ENCODE measurements around the gene LRMDA. TPM values are rescaled to one million over a fixed set of nuclear protein-coding genes. Genes with fewer than 3 reads are reported as not detected.
A peak's percentile ranks its signal among the peaks of the same experiment; 100 is the strongest.
"Not testable (repeated sequence)": the region's sequence is repeated elsewhere in the genome, so short reads cannot be mapped to it uniquely, and the experiment has no call there.

Gene LRMDA
- total and polyA plus RNA-seq, 2 donors from 2014 or later: 23.2 to 48.6 TPM

- TF ChIP-seq CTCF (IDR thresholded peaks at IDR 0.05; ENCODE audit: borderline replicate concordance, extremely low read depth, insufficient read depth): no peak
- peaks cover 0 to 5% (median 0%) of the 10 kb centered on the region in 3 donors for H3K9me3 ChIP-seq (ENCODE audit: control insufficient read depth in 2 of 3, insufficient read depth in 1 of 3, low read length in 3 of 3)
- no peaks in the 10 kb centered on the region for H3K4me1 ChIP-seq (ENCODE audit: control insufficient read depth in 2 of 3, insufficient read depth in 2 of 3, low read depth in 1 of 3, low read length in 3 of 3)
- intact Hi-C loops (cut with DNase I): no loop called here
- no peak for DNase-seq
- H3K27me3 ChIP-seq (ENCODE audit: control insufficient read depth, insufficient read depth, low read length): no peaks in the 10 kb centered on the region
- no peak for FAIRE-seq
- H3K9ac ChIP-seq (ENCODE audit: low read length in 3 of 3): no peak overlapping the region
- no peak overlapping the region for H3K27ac ChIP-seq (ENCODE audit: low read depth in 2 of 2, low read length in 2 of 2)
- H3K36me3 ChIP-seq (ENCODE audit: control insufficient read depth in 2 of 3, insufficient read depth in 3 of 3, low read length in 3 of 3): no peaks in the 10 kb centered on the region
- no peak overlapping the region for H3K4me3 ChIP-seq (ENCODE audit: low read length in 3 of 3)
These were observed 310.9 kb downstream of the LRMDA start for GRCh38 chr10:75742355-75742754.

- no peaks in the 10 kb centered on the region for H3K27me3 ChIP-seq (ENCODE audit: control insufficient read depth, insufficient read depth, low read length)
- FAIRE-seq (no peak), DNase-seq (no peak)
- intact Hi-C loops (cut with DNase I): no loop called here
- no peak for TF ChIP-seq CTCF (IDR thresholded peaks at IDR 0.05; ENCODE audit: borderline replicate concordance, extremely low read depth, insufficient read depth)
- no peaks in the 10 kb centered on the region for H3K4me1 ChIP-seq (ENCODE audit: control insufficient read depth in 2 of 3, insufficient read depth in 2 of 3, low read depth in 1 of 3, low read length in 3 of 3)
- H3K4me3 ChIP-seq (ENCODE audit: low read length in 3 of 3): no peak overlapping the region
- H3K9me3 ChIP-seq (ENCODE audit: control insufficient read depth in 2 of 3, insufficient read depth in 1 of 3, low read length in 3 of 3): peaks cover 0 to 5% (median 0%) of the 10 kb centered on the region in 3 donors
- H3K36me3 ChIP-seq (ENCODE audit: control insufficient read depth in 2 of 3, insufficient read depth in 3 of 3, low read length in 3 of 3): no peaks in the 10 kb centered on the region
- no peak overlapping the region for H3K27ac ChIP-seq (ENCODE audit: low read depth in 2 of 2, low read length in 2 of 2)
- H3K9ac ChIP-seq (ENCODE audit: low read length in 3 of 3): no peak overlapping the region
These were observed 311.9 kb downstream of the LRMDA start for GRCh38 chr10:75743291-75743778.

GRCh38 chr10:75744261-75744660 lies 312.8 kb downstream of the LRMDA start:
- H3K36me3 ChIP-seq (ENCODE audit: control insufficient read depth in 2 of 3, insufficient read depth in 3 of 3, low read length in 3 of 3): no peaks in the 10 kb centered on the region
- H3K27ac ChIP-seq (ENCODE audit: low read depth in 2 of 2, low read length in 2 of 2): no peak overlapping the region
- H3K27me3 ChIP-seq (ENCODE audit: control insufficient read depth, insufficient read depth, low read length): no peaks in the 10 kb centered on the region
- intact Hi-C loops (cut with DNase I): no loop called here
- H3K9ac ChIP-seq (ENCODE audit: low read length in 3 of 3): no peak overlapping the region
- H3K4me3 ChIP-seq (ENCODE audit: low read length in 3 of 3): no peak overlapping the region
- no peaks in the 10 kb centered on the region for H3K4me1 ChIP-seq (ENCODE audit: control insufficient read depth in 2 of 3, insufficient read depth in 2 of 3, low read depth in 1 of 3, low read length in 3 of 3)
- FAIRE-seq (no peak), DNase-seq (peak in 1 of 5 donors; percentile 71)
- TF ChIP-seq CTCF (IDR thresholded peaks at IDR 0.05; ENCODE audit: borderline replicate concordance, extremely low read depth, insufficient read depth): no peak
- H3K9me3 ChIP-seq (ENCODE audit: control insufficient read depth in 2 of 3, insufficient read depth in 1 of 3, low read length in 3 of 3): peaks cover 0 to 5% (median 0%) of the 10 kb centered on the region in 3 donors

- intact Hi-C loops (cut with DNase I): no loop called here
- Histone ChIP-seq H3K27ac (ENCODE audit: low read depth in 2 of 2, low read length in 2 of 2) (no peak overlapping the region), H3K4me1 (ENCODE audit: control insufficient read depth in 2 of 3, insufficient read depth in 2 of 3, low read depth in 1 of 3, low read length in 3 of 3) (no peaks in the 10 kb centered on the region), H3K9me3 (ENCODE audit: control insufficient read depth in 2 of 3, insufficient read depth in 1 of 3, low read length in 3 of 3) (peaks cover 0 to under 1% (median 0%) of the 10 kb centered on the region in 3 donors), H3K4me3 (ENCODE audit: low read length in 3 of 3) (no peak overlapping the region), H3K36me3 (ENCODE audit: control insufficient read depth in 2 of 3, insufficient read depth in 3 of 3, low read length in 3 of 3) (no peaks in the 10 kb centered on the region), H3K9ac (ENCODE audit: low read length in 3 of 3) (no peak overlapping the region), H3K27me3 (ENCODE audit: control insufficient read depth, insufficient read depth, low read length) (no peaks in the 10 kb centered on the region)
- peak in 1 of 5 donors; percentile 63 for DNase-seq
- TF ChIP-seq CTCF (IDR thresholded peaks at IDR 0.05; ENCODE audit: borderline replicate concordance, extremely low read depth, insufficient read depth): no peak
- FAIRE-seq: no peak
These were observed 314.9 kb downstream of the LRMDA start for GRCh38 chr10:75746356-75746755.

GRCh38 chr10:75750093-75750875 lies 318.9 kb downstream of the LRMDA start:
- intact Hi-C loops (cut with DNase I); H3K27ac ChIP-seq (ENCODE audit: low read depth in 2 of 2, low read length in 2 of 2); H3K4me3 ChIP-seq (ENCODE audit: low read length in 3 of 3); FAIRE-seq; H3K27me3 ChIP-seq (ENCODE audit: control insufficient read depth, insufficient read depth, low read length); H3K9me3 ChIP-seq (ENCODE audit: control insufficient read depth in 2 of 3, insufficient read depth in 1 of 3, low read length in 3 of 3); H3K9ac ChIP-seq (ENCODE audit: low read length in 3 of 3); H3K36me3 ChIP-seq (ENCODE audit: control insufficient read depth in 2 of 3, insufficient read depth in 3 of 3, low read length in 3 of 3); H3K4me1 ChIP-seq (ENCODE audit: control insufficient read depth in 2 of 3, insufficient read depth in 2 of 3, low read depth in 1 of 3, low read length in 3 of 3): not testable (repeated sequence)
- peak in 1 of 5 donors; percentile 56 for DNase-seq
